ENCODE data around the gene LALBA. TPM values are rescaled to one million over a fixed set of nuclear protein-coding genes. Genes with fewer than 3 reads are reported as not detected.

The LALBA gene
- total and polyA plus RNA-seq, 2 of the 13 experiments (the other 11 are each of a cell fraction or from before 2014, with no cell fraction given), result not detected

- no TSS peak for BruUV-seq (replicated peaks)
- no peaks in the 10 kb centered on the region for H3K4me1 ChIP-seq (ENCODE audit: insufficient read depth, low read length)
- H3K27me3 ChIP-seq (ENCODE audit: control insufficient read depth in 1 of 2, insufficient read depth in 2 of 2, low read length in 2 of 2), result no peaks in the 10 kb centered on the region
- 14% methylated on average over 4 of the region's 4 CpGs for WGBS (ENCODE audit: low lambda C conversion rate)
- in situ Hi-C loops (cut with HindIII; ENCODE audit: extremely low pct_ligation_motif_present, low pct_unique_long_range_greater_than_20kb), result no loop called here
- ChIA-PET POLR2A (no interaction called here), CTCF (ENCODE audit: low intra/inter-chr PET ratio, low total read pairs) (no interaction called here)
- FAIRE-seq (no peak), DNase-seq (ENCODE audit: low spot score) (no peak), ATAC-seq (no peak)
- H3K9me3 ChIP-seq (ENCODE audit: low read length), result no peaks in the 10 kb centered on the region
- intact Hi-C loops (cut with micrococcal nuclease; ENCODE audit: unreplicated experiment), result no loop called here
- no peak overlapping the region for H3K27ac ChIP-seq (ENCODE audit: extremely low read length, insufficient read depth, low read length)
- no peaks in the 10 kb centered on the region for H3K36me3 ChIP-seq (replicated peaks in 1 of 2; ENCODE audit: control insufficient read depth in 1 of 2, insufficient read depth in 2 of 2, low read length in 2 of 2)
- H3K9ac ChIP-seq (ENCODE audit: insufficient read depth, low read depth, low read length), result no peak overlapping the region
- H3K79me2 ChIP-seq (ENCODE audit: insufficient read depth, low read length), result no peaks in the 10 kb centered on the region
- no peaks in the 10 kb centered on the region for H4K20me1 ChIP-seq (ENCODE audit: insufficient read depth, low read length)
- H2AFZ ChIP-seq (ENCODE audit: low read length), result no peak overlapping the region
- no peak overlapping the region for H3K4me3 ChIP-seq (replicated peaks in 1 of 3; ENCODE audit: insufficient read depth in 1 of 3, low read depth in 2 of 3, low read length in 3 of 3)
- H3K4me2 ChIP-seq (ENCODE audit: low read depth, low read length), result no peak overlapping the region
- TF ChIP-seq MXD3 (CRISPR knock-in tag; IDR thresholded peaks at IDR 0.05) (no peak), REL (CRISPR knock-in tag; conservative IDR thresholded peaks at IDR 0.05) (no peak), REXO4 (CRISPR knock-in tag; IDR thresholded peaks at IDR 0.05; ENCODE audit: borderline replicate concordance) (no peak), ZSCAN9 (CRISPR knock-in tag; IDR thresholded peaks at IDR 0.05; ENCODE audit: borderline replicate concordance) (no peak), ZNF318 (CRISPR knock-in tag; IDR thresholded peaks at IDR 0.05) (no peak), MATR3 (CRISPR knock-in tag; IDR thresholded peaks at IDR 0.05) (no peak), ZNF598 (CRISPR knock-in tag; IDR thresholded peaks at IDR 0.05; ENCODE audit: borderline replicate concordance) (no peak), NONO (IDR thresholded peaks at IDR 0.05) (no peak), NONO (CRISPR knock-in tag; conservative IDR thresholded peaks at IDR 0.05) (no peak), PHF5A (CRISPR knock-in tag; IDR thresholded peaks at IDR 0.05; ENCODE audit: low read depth, unreplicated experiment) (no peak), NCOA2 (CRISPR knock-in tag; IDR thresholded peaks at IDR 0.05) (no peak), RNF2 (conservative IDR thresholded peaks at IDR 0.05; ENCODE audit: low read depth) (no peak), ZC3H13 (CRISPR knock-in tag; IDR thresholded peaks at IDR 0.05) (no peak), CEBPG (CRISPR knock-in tag; IDR thresholded peaks at IDR 0.05) (no peak), LBX2 (CRISPR knock-in tag; IDR thresholded peaks at IDR 0.05; ENCODE audit: borderline replicate concordance) (no peak), ZNF747 (CRISPR knock-in tag; IDR thresholded peaks at IDR 0.05; ENCODE audit: borderline replicate concordance) (no peak), ZKSCAN1 (IDR thresholded peaks at IDR 0.05; ENCODE audit: low read length) (no peak)
These were observed 23.9 kb downstream of the LALBA start for GRCh38 chr12:48545833-48546469.

All from HepG2 (cell line).